ENCODE data around the gene VSTM2B.

Gene VSTM2B

DNA sequence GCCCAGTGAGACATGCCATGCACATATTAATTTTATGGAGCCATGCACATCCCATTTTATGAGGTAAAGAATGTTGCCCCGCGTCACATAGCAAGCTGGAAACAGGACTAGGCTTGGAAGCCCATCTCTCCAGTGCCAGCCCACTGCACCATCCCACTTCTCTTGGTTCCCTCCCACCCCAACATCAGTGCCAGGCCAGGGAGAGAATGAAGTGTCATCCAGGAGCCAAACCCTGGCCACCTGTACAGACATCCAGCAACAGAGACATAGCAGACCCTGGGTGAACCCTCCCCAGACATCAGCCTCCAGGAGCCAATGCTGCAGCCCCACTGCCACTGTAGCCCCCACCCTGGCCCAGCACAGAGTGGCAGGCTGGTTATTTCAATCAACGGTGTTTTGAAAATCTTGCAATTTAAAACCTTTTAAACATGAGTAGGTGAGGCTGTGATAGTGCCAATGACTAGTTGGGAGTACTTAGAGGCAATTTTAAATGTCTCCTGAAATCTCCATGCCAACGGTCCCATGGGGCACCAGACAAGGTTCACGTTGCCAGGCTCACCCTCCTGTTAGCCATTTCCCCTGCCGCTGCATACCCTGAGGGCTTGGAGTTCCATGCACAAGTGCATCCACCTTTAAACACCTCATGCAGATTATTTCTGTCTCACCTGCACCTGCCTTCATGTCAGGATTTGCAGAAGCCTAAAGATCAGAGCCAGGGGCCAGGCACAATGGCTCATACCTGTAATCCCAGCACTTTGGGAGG lies 34.7 kb downstream of the VSTM2B start:
- H4K91ac ChIP-seq (ENCODE audit: low read depth, low read length, poor library complexity): no peak overlapping the region
- no peaks in the 10 kb centered on the region for H3K36me3 ChIP-seq (replicated peaks in 1 of 2; ENCODE audit: control insufficient read depth in 2 of 2, insufficient read depth in 2 of 2, low read length in 2 of 2)
- DNase-seq (ENCODE audit: low spot score): no peak
- H2BK5ac ChIP-seq (ENCODE audit: low read length): no peak overlapping the region
- peaks cover 0 to 21% (median 0%) of the 10 kb centered on the region in 3 experiments for H3K27me3 ChIP-seq (ENCODE audit: control insufficient read depth in 3 of 3, insufficient read depth in 3 of 3, low read depth in 1 of 3, low read length in 3 of 3)
- no CpG with 5 or more reads among the region's 6 CpGs for WGBS, 2 donors (ENCODE audit: extremely low coverage in 2 of 2, insufficient read length in 2 of 2, insufficient replicate concordance in 1 of 2)
- H2BK12ac ChIP-seq (ENCODE audit: low read length): no peak overlapping the region
- H3K9ac ChIP-seq (ENCODE audit: low read depth, low read length, poor library complexity): no peak overlapping the region
- no peak overlapping the region for H2AFZ ChIP-seq (ENCODE audit: low read length)
- H3K4me3 ChIP-seq (ENCODE audit: low read length in 2 of 2): peak overlapping the region in 1 of 2 donors; percentile 54
- H3K27ac ChIP-seq (replicated peaks; ENCODE audit: low read length): no peak overlapping the region
- H3K18ac ChIP-seq (ENCODE audit: low read length): no peak overlapping the region
- no peak overlapping the region for H3K4ac ChIP-seq (ENCODE audit: low read length)
- H2BK120ac ChIP-seq (ENCODE audit: low read depth, low read length): no peak overlapping the region
- H3K23ac ChIP-seq (ENCODE audit: low read depth, low read length, poor library complexity): no peak overlapping the region
- no peak overlapping the region for H2AK5ac ChIP-seq (ENCODE audit: low read depth, low read length)
- H3K4me1 ChIP-seq (ENCODE audit: control insufficient read depth in 2 of 2, insufficient read depth in 1 of 2, low read depth in 1 of 2, low read length in 2 of 2): peaks cover 0 to 2% of the 10 kb centered on the region in 2 donors
- H3K9me3 ChIP-seq (replicated peaks in 1 of 2; ENCODE audit: control insufficient read depth in 2 of 2, insufficient read depth in 1 of 2, low read depth in 1 of 2, low read length in 2 of 2): peaks cover 0 to 4% of the 10 kb centered on the region in 2 donors
- H4K8ac ChIP-seq (ENCODE audit: low read depth, low read length): no peak overlapping the region
- no peaks in the 10 kb centered on the region for H3K79me1 ChIP-seq (ENCODE audit: low read depth, low read length)
- no peak overlapping the region for H2BK15ac ChIP-seq (ENCODE audit: low read length)
- no peak overlapping the region for H3K14ac ChIP-seq (ENCODE audit: low read length)
- no peak overlapping the region for H3K4me2 ChIP-seq (ENCODE audit: insufficient read depth, low read length, poor library complexity, severe bottlenecking)

DNA sequence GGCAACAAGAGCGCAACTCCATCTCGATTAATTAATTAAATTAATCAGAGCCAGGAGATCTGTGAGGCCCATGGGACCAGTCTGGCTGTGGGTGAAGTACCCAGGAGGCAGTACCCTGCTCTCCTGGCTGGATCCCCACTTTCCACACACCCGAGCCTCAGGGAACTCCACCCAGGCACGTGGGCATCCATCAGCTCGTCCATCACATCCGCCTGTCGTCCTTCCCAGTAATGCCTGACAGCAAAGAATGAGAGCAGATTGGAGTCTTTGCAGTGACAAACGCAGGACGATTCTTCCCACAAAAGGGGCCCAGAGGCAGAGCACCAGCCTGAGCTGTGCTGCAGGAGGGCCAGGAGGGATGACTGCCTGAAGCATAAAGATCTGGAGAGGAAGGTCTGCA lies 35.8 kb downstream of the VSTM2B start:
- Histone ChIP-seq H4K8ac (ENCODE audit: low read depth, low read length) (no peak overlapping the region), H3K4me2 (ENCODE audit: insufficient read depth, low read length, poor library complexity, severe bottlenecking) (no peak overlapping the region), H2AFZ (ENCODE audit: low read length) (no peak overlapping the region), H3K18ac (ENCODE audit: low read length) (no peak overlapping the region), H3K79me1 (ENCODE audit: low read depth, low read length) (no peaks in the 10 kb centered on the region), H3K4me3 (ENCODE audit: low read length in 2 of 2) (no peak overlapping the region), H3K9me3 (replicated peaks in 1 of 2; ENCODE audit: control insufficient read depth in 2 of 2, insufficient read depth in 1 of 2, low read depth in 1 of 2, low read length in 2 of 2) (peaks cover 0 to 4% of the 10 kb centered on the region in 2 donors), H3K27me3 (ENCODE audit: control insufficient read depth in 3 of 3, insufficient read depth in 3 of 3, low read depth in 1 of 3, low read length in 3 of 3) (peaks cover 0 to 23% (median 0%) of the 10 kb centered on the region in 3 experiments), H3K4ac (ENCODE audit: low read length) (no peak overlapping the region), H2BK120ac (ENCODE audit: low read depth, low read length) (no peak overlapping the region), H2AK5ac (ENCODE audit: low read depth, low read length) (no peak overlapping the region), H3K14ac (ENCODE audit: low read length) (peak overlapping the region; percentile 63), H3K4me1 (ENCODE audit: control insufficient read depth in 2 of 2, insufficient read depth in 1 of 2, low read depth in 1 of 2, low read length in 2 of 2) (peaks cover 0 to 2% of the 10 kb centered on the region in 2 donors), H3K36me3 (replicated peaks in 1 of 2; ENCODE audit: control insufficient read depth in 2 of 2, insufficient read depth in 2 of 2, low read length in 2 of 2) (no peaks in the 10 kb centered on the region), H4K91ac (ENCODE audit: low read depth, low read length, poor library complexity) (no peak overlapping the region), H2BK15ac (ENCODE audit: low read length) (no peak overlapping the region), H2BK12ac (ENCODE audit: low read length) (no peak overlapping the region), H2BK5ac (ENCODE audit: low read length) (no peak overlapping the region), H3K27ac (replicated peaks; ENCODE audit: low read length) (no peak overlapping the region), H3K23ac (ENCODE audit: low read depth, low read length, poor library complexity) (no peak overlapping the region), H3K9ac (ENCODE audit: low read depth, low read length, poor library complexity) (no peak overlapping the region)
- no CpG with 5 or more reads among the region's 9 CpGs for WGBS, 2 donors (ENCODE audit: extremely low coverage in 2 of 2, insufficient read length in 2 of 2, insufficient replicate concordance in 1 of 2)
- no peak for DNase-seq (ENCODE audit: low spot score)

DNA sequence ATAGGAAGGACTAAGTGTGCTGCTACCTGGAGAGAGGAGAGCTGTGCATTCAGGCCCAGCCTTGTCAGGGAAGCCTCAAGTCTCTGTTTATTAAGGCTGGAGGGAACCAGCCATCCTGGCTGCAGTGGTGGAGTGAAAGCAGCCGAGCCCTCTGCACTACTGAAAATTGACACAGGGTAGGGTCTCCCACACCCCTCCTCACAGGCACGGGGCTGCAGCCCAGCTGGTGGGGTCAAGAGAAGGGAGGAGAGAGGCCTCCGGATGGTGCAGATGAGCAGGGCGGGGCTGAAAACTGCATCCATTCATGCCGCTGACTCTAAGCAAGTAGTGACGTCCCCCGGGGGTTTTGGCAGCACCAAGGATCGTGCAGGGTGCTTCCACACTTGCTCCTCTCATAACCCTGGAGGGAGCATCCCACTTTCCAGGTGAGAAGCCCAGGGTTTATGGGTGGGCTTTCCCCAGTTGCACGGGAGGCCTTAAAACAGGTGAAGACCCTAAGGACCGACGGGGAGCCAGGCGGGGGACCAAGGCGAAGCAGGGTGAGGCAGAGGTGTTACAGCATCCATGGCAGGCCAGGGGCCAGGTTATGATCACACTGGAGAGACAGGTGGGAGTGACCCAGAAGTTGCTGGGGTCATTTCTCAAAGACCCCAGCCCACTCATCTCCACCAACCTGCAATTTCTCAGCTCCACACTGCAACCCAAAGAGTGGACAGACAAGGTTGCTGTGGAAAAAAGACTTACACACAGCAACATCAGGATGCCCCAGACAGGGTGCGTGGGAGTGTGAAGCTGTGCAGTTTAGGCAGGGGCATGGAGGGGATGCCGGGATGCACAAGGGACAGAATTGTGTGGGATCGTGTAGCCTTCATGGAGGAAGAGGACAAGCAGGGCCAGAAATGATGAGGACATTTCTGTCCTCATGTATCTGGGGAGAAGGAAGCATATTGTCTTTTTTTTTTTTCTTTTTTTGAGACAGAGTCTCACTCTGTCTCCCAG lies 36.8 kb downstream of the VSTM2B start:
- Histone ChIP-seq H2BK12ac (ENCODE audit: low read length) (no peak overlapping the region), H3K36me3 (replicated peaks in 1 of 2; ENCODE audit: control insufficient read depth in 2 of 2, insufficient read depth in 2 of 2, low read length in 2 of 2) (no peaks in the 10 kb centered on the region), H2BK120ac (ENCODE audit: low read depth, low read length) (no peak overlapping the region), H4K8ac (ENCODE audit: low read depth, low read length) (no peak overlapping the region), H2AFZ (ENCODE audit: low read length) (no peak overlapping the region), H3K9ac (ENCODE audit: low read depth, low read length, poor library complexity) (no peak overlapping the region), H3K4me1 (ENCODE audit: control insufficient read depth in 2 of 2, insufficient read depth in 1 of 2, low read depth in 1 of 2, low read length in 2 of 2) (peaks cover 0 to 2% of the 10 kb centered on the region in 2 donors), H3K4ac (ENCODE audit: low read length) (no peak overlapping the region), H2BK15ac (ENCODE audit: low read length) (no peak overlapping the region), H3K18ac (ENCODE audit: low read length) (no peak overlapping the region), H3K9me3 (replicated peaks in 1 of 2; ENCODE audit: control insufficient read depth in 2 of 2, insufficient read depth in 1 of 2, low read depth in 1 of 2, low read length in 2 of 2) (peaks cover 0 to 4% of the 10 kb centered on the region in 2 donors), H3K4me3 (ENCODE audit: low read length in 2 of 2) (no peak overlapping the region), H2BK5ac (ENCODE audit: low read length) (no peak overlapping the region), H3K79me1 (ENCODE audit: low read depth, low read length) (no peaks in the 10 kb centered on the region), H4K91ac (ENCODE audit: low read depth, low read length, poor library complexity) (no peak overlapping the region), H3K27ac (replicated peaks; ENCODE audit: low read length) (no peak overlapping the region), H3K23ac (ENCODE audit: low read depth, low read length, poor library complexity) (no peak overlapping the region), H3K14ac (ENCODE audit: low read length) (peak overlapping the region; percentile 63), H2AK5ac (ENCODE audit: low read depth, low read length) (no peak overlapping the region), H3K27me3 (ENCODE audit: control insufficient read depth in 3 of 3, insufficient read depth in 3 of 3, low read depth in 1 of 3, low read length in 3 of 3) (peaks cover 0 to 23% (median 0%) of the 10 kb centered on the region in 3 experiments), H3K4me2 (ENCODE audit: insufficient read depth, low read length, poor library complexity, severe bottlenecking) (no peak overlapping the region)
- WGBS, 2 donors (ENCODE audit: extremely low coverage in 2 of 2, insufficient read length in 2 of 2, insufficient replicate concordance in 1 of 2): no CpG with 5 or more reads among the region's 16 CpGs
- DNase-seq (ENCODE audit: low spot score): no peak

Data from neuronal stem cell (in vitro differentiated cells).